GM18861 (cell line): ENCODE results near the gene LDLRAD4.

Experiments
- ATAC-seq: cut with Tn5 transposase; IDR thresholded peaks from one replicate; pipeline ENCODE4 v1.9.1; 2021; ENCODE audit not compliant: unreplicated experiment

LDLRAD4 gene

DNA sequence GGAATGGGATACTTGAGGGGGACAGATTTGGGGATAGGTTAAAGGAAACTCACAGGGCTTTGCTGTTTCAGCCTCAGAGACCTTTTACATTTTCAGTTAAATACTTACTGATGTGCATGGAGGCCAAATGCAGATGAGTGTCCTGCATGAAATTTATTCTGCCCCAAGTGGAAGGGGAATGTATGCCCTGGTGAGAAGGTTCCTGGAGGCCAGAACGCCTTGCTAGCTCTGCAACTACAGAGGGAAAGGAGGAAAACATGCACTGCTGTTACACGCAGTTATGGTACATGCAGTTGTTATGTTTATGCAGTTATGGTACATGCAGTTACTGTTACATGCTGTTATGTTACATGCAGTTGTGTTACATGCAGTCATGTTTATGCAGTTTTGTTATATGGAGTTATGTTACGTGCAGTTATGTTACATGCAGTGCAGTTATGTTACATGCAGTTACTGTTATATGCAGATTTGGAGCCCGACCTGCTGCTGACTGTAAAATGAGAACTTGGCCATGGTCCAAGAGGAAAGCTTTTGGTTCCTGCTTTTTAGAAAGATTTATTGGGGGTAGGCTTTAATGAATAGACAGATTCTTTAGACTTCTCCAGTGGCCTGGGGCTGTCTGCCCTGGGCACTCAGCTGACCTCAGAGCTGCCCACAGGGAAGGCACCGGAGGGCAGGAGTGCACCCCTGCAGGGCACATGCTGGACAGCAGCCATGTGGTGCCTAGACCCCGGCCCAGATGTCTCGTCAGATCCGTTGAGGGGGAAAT, 84.1 kb downstream of the LDLRAD4 start:
- ATAC-seq = no peak

DNA sequence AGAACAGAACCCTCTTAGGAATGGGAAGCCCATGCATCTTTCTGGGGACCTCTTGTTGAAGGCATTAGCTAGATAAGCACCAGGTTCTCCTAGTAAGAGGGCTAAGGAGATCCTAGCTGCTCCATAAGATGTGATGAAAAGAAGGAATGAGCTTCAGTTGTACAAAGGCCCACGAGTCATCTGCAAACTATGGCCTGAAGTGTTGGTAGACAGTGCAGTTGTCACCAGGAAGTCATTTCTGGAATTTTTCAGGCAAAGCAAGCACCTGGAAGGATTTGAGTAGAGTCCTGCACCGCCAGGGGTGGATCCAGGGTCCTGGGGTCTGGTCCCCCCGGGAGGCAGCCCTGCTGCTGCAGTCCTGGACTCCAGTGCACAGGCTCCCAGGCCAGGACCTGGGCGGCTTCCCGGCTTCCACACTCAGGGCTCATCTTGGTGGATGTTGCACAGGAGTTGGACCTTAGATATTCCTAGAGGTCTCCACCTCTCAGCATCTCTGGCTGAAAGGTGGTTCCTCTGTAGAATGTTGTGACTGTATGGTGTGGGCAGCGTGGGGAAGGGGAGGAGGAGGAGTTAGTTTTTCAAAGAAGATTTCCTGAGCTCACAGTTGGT, 85.3 kb downstream of the LDLRAD4 start:
- ATAC-seq = no peak

DNA sequence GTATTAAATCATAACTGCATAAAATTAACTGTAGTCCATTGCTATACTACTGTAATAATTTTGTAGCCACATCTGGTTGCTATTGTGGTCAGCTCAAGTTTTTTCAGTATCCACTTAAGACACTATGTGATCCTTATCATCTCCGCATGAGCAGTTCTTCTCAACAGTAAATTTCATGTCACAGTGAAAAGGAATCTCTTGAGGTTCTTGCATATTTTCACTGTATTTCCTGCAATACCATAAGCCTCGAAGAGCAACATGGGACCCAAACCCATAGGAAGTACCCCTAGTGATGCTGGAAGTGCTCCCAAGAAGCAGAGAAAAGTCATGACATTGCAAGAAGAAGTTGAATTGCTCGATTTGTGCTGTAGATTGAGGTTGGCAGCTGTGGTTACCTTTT, 86.7 kb downstream of the LDLRAD4 start:
- ATAC-seq = no peak

DNA sequence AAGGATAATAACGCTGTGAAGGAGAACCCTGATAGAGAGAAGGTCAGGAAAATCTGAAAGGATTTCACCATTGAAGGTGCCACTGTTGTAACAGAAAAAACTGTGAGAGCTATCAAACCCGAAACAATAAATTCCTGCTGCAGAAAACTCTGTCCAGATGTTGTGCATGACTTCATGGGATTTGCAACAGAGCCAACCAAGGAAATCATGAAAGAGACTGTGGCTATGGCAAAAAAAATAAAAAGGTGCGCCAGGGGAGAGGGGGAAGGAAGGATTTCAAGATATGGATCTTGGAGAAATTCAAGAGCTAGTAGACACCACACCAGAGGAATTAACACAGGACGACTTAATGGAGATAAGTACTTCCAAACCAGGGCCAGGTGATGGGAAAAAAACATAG, 88.0 kb downstream of the LDLRAD4 start:
- ATAC-seq = no peak

DNA sequence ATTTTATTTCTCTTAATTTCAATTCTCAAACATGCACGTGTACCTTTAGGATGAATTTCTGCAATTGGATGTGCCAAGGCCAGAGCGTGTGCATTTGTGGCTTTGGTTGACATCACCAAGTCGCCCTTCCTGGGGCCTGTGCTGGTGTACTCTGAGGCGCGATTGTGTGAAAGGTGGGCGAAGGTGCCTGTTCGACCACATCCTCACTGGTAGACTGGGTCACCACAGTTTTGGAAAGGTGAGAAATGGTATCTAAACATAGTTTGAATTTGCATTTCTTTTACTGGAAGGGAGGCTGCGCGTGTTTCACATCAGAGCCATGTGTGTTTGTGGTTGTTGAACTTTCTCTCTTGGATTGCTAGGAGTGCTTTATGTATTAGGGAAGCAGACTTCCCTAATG, 89.8 kb downstream of the LDLRAD4 start:
- no peak for ATAC-seq

DNA sequence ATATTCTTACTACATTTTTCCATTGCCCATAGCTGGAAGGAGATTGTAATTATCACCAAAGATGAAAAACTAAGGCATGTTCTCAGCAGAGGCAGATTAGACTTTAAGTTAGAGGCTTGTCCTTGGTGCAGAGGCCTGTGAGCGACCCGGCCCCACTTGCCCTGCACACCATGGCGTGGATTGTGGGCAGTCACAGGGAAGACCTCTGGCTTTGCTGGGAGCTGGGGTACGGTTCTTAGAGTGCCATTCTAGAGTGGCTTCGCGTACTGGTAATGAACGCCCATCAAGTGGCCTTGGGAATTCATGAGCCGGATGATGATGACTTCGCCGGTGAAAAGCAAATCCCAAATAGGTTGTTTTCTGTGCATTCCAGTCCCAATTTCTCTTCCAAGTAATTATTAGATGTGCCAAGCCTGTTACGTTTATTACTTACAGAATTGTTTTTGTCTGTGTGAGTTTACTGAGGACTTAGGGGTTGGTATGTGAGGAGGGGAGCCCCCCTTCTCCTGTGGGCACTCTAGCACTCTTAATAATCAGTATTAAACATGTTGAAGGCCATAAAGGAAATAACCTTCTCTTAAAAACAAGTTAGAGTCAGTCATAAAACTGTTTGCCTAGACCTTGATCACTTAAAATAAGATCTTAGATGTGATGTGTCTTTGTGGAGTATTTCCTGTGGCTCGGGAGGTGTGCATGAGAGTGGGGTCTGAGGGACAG, 90.6 kb downstream of the LDLRAD4 start:
- no peak for ATAC-seq

DNA sequence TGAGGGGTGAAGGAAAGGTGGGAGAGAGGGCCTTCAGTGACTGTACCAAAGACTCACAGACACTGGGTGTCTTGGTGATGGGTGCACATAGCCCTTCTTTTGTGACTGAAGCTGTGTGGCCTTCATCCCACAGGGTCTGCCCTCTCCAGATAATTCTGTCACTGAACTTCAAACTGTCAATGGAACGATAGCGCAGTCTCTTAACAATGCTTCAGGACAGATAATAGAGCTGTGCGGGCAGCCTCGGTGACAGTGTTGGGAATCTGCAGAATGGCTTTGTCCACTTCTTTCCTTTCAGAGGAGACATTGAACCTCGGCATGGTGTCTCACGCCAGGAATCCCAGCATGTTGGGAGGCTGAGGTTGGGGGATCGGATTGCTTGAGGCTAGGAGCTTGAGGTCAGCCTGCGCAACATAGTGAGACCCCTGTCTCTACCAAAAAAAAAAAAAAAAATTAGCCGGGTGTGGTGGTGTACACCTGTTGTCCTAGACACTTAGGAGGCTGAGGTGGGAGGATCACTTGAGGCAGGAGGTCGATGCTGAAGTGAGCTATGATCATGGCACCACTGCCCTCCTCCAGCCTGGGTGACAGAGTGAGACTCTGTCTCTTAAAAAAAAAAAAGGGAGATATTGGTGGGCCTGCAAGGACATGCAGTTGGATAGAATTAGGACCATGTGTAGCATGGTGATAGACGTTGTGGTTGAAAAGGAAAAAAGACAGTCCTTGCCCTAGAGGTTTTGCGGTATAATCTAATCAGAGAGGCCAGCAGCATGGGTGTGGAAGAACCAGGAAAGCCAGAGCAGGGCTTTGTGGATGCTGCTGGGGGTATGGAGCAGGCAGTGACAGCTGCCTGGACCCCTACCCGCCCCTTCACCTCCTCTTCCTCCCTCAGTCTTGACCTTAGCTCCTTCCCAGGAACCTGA, 91.4 kb downstream of the LDLRAD4 start:
- ATAC-seq = no peak

DNA sequence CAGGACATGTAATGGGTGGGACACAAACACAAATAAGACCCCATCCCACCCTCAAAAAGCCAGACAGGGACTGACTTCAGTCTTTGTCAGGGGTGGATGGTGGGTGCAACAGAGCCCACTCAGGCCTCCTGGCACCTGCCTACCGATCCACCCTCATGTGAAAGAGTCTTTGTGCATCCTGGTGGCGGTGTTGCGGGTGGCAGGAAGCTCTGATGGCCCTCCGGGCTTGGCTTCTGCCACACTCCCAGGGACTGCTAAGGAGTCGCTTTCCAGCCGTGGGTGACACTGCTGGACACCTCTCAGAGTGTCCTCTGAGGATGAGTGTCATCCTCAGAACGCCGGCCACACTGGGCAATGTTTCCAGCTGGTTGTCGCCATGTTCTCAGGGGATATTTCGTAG, 92.6 kb downstream of the LDLRAD4 start:
- ATAC-seq = no peak

DNA sequence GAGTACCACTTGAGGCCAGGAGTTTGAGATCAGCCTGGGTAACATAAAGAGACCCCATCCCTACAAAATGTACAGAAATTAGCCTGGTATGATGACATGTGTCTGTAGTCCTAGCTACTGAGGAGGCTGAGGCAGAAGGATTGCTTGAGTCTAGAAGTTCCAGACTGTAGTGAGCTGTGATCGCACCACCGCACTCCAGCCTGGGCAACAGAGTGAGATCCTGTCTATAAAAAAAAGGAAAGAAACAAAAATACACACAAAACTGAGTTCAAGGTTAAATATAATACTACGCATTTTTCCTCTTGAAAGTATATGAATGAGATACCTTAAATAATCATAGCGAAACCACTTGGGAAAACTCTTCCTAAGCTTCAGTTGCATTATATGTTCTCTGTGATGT, 94.0 kb downstream of the LDLRAD4 start:
- ATAC-seq = no peak

DNA sequence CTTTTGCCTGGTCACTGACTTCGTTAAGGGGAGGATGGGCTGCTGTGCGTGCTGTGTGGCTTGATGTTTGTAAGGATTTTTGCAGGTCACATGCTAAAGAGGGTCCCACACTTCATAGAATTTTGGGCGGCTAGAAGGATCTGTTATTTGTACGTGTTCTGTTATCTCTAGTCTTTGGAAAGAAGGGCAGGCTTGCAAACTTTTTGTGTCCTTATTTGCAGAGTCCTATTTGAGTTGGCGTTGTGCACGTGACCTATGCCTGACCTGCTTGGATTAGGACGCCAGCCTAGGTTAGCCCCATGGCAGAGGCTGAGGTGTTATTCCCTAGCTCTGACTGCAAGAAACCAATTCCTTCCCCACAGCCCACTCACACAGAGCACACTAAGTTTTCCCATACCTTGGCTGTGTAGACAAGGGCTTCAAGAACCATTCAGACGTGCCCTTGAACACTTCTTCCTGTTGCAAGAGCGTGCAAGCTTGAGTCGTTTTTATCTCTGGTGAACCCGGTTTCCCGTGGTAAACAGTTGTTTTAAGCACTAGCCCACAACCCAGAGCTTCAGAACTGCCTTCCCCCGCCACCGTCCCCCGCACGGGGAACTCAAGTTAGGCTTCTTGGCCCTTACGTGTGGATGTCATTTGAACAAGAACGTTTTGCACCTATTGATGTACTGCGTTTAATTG, 94.6 kb downstream of the LDLRAD4 start:
- no peak for ATAC-seq

DNA sequence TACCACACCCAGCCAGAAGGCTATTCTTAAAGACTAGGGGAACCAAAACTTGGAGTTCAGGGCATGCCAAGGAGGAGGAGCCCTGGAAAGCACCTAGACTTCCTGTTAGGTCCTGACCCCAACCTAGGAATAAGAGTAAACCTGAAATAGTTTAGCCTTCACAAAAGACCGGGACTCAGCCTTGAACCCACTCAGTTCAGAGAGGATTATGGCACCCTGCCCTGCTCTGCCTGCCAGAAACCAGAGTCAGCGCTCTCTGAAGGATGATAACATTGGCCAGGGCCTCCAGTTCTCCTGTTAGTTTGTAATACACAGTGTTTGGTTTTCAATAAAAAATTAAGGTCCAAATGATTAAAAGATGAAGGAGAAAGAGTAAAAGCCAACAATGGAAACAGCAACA, 96.4 kb downstream of the LDLRAD4 start:
- ATAC-seq = no peak

DNA sequence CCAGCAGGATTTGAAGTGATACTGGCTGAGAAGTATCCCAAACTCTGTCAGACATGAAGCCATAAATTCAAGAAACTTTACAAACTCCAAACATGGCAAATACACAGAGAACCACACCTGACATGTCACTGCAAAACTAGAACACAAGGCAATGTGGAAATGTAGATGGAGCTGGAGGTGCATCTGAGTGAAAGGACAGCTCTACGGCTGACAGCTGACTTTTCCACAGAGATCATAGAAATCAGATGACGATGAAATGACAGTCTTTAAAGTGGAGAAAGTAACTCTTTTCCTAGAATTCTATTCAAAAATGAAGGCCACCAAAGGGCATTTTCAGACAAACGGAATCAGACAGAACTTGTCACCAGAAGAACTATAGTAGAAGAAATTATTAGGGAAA, 97.5 kb downstream of the LDLRAD4 start:
- no peak for ATAC-seq

DNA sequence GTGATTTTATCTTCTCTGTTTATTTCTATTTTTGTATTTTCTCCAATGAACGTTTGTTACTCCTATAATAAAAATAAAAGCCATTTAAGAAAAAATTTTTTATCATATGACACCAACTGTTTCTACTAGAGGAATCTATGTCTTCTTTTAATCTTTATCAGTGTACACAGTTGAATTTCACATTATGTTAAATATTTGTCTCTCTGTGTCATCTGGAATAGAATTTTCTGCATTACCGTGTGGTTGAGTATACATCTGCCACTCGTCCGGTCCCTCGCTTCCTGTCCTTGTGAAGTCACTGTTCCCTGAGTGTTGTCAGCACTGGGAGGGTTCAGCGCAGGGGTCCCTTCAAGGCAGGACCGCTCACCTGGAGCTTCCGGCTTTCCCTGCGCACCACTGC, 99.2 kb downstream of the LDLRAD4 start:
- ATAC-seq = no peak

DNA sequence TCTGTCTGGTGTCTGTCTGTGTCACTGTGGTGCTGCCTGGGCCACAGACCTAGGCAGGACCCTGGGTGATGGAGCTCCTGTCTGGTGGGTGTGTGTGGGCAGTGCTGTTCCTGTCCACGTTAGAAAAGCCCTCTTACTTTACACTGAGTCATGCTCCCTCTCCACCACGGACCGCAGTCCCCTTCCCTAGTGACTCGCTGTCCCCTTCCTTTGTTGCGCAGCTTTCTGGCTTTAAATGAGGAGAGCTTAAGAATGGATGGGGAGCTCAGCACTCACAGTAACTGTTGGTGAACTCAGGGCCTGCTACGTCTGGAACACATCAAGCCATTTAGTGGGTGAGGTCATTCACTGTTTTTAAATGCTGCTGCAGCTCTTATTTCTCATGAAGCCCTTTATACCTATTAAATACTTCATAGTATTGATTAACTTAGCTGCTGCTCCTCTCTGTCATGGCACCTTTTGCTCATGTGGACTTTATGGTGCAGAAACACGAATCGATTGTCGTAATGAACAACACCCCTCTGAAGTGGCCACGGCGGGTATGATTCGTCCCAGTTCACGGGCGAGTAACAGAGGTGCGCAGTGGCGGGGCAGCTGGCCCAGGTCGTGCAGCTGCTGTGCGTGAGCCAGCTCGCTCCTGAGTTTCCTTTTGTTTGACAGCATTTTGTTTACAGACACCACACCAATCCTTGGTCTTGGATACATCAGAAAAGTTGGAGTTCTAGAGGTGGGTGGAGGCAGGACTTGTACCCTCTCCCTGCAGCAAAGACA, 100.4 kb downstream of the LDLRAD4 start:
- ATAC-seq = no peak

DNA sequence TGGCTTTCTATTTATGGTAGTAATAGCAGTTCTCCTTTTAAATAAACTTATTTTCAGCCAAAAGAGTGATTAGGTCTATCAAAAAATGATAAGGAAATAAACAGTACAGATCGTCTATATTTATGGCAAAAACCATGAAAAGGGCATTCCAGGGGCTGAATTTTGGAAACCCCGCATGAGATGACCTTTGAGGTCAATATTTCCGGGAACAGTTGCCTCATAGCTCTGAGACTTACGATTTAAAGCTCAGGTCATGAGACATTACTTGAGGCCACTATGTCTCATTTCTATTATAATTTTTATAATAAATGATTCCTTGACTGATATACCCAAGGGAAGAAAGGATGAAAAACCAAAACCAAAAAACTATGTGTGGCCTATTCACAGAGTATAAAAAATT, 101.1 kb downstream of the LDLRAD4 start:
- ATAC-seq = no peak

DNA sequence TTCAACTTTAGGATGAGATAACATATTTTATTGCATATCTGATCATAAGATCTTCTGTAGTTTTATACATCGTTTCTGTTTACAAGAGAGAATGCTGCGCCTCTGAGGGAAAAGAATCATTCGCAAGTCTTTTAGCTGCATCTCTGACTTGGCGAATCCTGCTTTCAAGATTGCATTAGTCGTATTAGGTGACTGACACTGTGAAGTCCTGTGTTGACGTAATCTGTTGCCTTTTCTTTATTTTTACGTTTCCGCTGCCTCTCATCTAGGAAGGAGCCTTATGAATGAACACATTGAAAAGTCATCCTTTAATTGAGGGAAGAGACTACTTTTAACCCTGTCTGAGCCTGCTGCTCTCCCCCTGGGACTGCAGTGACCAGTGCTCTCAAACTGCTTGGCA, 101.5 kb downstream of the LDLRAD4 start:
- no peak for ATAC-seq

DNA sequence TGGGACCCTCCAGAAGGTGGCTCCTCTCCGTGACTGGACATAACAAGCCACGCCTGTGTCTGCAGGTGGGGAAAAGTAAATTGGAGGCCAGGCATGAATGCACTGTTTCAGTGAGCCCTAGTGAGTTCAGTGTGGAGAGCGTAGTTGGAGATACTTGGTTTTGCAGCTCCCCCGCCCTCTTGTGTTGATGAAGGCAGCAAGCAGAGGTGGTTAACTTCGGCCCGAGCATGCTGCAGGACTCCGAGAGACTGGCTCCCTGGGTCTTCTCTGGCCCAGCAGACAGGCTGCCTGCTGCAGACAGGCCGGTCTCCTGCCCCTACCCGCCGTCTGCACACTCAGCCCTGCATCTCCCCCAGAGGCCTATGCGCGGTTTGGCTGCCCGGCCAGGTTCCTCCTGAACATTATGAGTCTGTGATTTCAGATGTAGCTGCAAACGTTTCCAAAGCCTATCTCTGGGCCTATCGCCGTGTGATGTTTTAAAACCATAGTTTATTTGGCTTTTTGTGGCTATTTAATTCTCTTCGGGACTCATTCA, 102.4 kb downstream of the LDLRAD4 start:
- ATAC-seq = no peak

DNA sequence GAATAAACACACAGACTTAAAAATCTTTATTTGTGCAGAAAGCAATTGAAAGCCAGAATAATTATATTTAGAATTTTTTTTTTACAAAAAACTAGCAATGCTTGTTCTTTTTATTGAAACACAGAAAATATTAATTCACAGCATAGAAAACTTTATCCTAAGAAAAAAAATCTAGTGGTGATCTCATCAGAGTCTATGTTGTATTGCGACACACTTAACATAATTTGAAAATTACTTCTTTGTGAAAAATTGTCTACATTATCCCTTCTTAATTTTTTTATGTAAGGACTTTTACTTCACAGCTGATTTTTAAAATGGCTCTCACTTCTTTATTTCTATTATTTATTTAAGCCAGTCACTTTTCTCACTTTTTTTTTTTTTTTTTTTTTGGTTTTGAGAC, 103.4 kb downstream of the LDLRAD4 start:
- no peak for ATAC-seq

DNA sequence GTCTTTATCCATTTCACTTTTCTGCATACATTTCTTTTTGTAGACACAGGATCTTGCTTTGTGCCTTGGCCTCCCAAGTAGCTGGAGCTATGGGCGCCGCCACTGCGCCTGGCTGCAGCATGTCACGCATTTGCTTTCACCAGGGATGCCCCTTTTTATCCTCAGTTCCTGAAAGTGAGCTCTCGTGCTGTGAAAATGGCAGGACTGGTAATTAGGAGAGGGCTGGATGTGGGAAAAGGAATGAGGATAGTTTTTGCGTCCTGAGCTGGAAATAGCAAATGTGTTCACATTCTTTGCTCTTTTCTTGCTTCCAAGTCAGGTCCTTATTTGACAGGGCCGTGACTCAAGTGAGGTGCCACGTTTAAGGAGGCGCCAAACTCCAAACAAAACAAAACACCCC, 104.6 kb downstream of the LDLRAD4 start:
- no peak for ATAC-seq

DNA sequence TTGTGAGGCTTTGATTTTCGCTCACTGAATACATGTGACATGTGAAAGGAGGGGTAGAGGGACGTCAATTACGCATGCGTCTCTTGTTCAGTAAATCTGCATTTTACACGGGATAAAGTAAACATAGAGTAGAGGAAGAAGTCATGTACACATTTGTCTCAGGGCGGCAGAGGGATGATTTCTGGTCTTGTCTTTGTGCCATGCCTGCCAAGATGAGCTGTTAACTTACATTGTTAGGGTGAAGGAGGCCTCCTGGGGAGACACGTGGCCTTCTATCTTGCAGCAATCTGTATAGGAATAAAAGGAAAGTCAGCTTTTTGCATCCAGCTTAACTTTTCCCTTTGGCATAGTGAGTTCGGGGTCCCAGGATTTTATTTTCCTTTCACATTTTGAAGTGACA, 106.3 kb downstream of the LDLRAD4 start:
- no peak for ATAC-seq
